GM18498 (cell line): Measurements from ENCODE around the gene RAB10.
"Not testable (repeated sequence)": the region's sequence is repeated elsewhere in the genome, so short reads cannot be mapped to it uniquely, and the experiment has no call there.

ENCODE experiments used
- ATAC-seq: cut with Tn5 transposase; IDR thresholded peaks from one replicate; pipeline ENCODE4 v1.9.1; 2021; ENCODE audit warnings: mild to moderate bottlenecking, moderate library complexity; ENCODE audit not compliant: unreplicated experiment

RAB10 gene

DNA sequence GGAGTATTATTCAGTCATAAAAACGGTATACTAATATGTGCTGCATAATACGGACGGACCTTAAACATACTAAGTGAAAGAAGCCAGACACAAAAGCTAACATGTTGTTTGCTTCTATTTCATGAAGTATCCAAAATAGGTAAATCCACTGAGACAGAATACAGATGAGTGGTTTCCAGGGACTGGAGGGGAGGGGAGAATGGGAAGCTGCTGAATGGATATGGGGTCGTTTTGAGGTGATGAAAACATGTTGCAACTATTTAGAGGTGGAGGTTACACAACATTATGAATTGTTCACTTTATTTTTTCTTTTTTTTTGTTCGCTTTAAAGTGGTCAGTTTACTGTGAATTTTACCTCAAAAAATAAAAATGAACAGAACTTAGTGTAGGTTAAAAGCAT is 52.9 kb downstream of the RAB10 start:
- no peak for ATAC-seq

DNA sequence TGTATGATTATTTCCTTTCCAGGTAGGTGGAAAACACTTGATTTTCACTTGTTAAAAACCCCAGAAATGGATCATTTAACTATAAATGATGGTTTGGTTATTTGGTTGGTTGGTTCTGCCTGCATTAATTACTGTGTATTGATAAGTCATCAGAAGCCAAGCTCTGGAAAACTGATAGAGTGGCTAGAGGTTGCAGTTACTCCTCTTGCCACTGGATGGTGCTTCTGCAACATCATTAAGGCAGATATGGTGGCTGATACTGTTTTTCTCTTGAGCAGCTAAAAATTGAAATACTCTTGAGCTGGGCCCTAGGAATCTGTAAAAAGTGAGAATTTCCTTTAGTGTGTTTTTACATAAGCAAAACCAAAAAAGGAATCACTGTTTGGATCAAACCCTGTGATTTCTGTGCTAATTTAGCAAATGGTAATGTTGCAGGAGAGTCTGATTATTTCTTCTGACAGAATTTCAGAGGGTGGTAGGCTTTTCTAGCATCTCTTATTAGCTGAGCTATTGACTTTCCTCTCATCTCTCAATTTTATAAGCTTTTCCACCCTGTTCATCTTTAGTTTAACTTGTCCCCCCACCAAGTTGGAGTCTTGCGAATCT is 54.3 kb downstream of the RAB10 start:
- ATAC-seq, result no peak

DNA sequence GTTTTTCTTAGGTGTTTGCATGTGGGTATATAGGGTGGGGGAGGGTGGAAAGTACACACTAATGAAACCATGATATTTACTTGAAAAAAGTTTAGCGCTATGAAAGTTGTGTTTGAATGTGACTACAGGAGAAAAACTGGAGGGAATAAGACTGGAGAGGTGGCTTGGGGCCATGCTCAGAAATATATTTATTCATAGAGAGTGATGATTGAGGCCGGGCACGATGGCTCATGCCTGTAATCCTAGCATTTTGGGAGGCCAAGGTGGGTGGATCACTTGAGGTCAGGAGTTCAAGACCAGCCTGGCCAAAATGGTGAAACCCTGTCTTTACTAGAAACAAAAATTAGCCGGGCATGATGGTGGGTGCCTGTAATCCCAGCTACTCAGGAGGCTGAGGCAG is 55.0 kb downstream of the RAB10 start:
- not testable (repeated sequence) for ATAC-seq

DNA sequence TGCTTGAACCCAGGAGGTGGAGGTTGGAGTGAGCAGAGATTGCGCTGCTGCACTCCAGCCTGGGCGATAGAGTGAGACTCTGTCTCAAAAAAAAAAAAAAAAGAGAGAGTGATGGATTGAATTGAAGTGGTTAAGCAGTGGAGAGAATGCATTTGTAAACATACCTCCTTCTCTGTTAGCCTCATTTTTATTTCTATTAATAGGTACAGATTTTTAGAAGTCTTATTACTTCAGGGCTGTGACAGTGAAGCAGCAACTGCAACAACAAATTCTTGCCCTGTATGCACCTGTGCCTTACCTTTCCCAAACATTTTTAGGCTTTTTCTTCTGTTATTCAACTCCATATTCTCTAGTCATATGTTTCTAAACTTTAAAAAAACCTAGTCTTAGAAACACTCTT is 55.5 kb downstream of the RAB10 start:
- no peak for ATAC-seq

DNA sequence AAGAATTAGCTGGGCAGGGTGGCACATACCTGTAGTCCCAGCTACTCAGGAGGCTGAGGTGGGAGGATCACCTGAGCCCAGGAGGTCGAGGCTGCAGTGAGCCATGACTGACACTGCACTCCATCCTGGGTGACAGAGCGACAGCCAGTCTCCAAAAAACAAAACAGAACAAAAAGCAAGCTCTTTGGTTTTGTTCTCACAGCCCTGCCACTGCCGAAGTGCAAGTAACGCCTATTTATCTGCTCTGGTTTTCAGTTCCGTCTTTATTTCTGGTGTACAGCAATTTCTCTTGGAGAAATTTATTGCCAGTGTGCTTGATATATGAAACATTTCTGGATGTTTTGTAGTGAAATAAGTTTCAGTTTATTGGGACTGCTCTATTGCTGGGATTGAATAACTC is 61.9 kb downstream of the RAB10 start:
- ATAC-seq, result no peak

DNA sequence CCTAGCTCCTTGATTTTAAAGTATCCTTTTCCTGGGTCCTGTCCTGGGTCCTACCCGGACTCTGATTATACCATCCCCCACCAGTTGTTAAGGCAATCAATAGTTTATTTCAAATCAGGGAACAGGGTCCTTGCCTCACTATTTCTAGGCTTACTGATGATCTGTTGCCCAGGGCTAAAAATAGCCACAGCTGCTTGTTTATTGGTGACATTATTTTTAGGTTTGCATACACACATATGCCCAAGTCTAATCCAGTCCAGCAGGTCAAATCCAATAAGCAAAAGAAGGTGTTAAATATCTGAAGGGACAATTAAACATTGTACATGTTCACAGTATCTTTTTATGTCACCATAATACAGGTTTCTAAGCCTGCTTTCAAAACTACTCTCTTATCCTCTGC is 66.0 kb downstream of the RAB10 start:
- ATAC-seq, result no peak

DNA sequence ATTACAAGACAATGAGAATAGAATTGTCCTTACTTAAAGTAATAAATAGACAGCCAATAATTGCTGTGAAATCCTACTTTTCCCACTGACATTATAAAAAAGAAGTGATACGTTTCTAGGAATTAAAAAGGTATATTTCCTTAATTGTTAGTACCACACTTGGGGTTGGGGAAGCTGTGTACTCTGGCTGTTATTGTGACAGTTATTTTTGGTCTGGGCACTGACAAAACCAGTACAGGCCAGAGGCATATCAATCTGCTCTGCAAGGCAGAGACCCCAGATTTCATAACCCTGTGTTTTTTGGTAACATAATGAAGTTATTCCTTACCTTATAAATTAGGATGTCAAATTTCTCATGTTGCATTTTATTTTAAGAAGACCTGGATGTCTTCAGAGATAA is 66.5 kb downstream of the RAB10 start:
- ATAC-seq, result no peak

DNA sequence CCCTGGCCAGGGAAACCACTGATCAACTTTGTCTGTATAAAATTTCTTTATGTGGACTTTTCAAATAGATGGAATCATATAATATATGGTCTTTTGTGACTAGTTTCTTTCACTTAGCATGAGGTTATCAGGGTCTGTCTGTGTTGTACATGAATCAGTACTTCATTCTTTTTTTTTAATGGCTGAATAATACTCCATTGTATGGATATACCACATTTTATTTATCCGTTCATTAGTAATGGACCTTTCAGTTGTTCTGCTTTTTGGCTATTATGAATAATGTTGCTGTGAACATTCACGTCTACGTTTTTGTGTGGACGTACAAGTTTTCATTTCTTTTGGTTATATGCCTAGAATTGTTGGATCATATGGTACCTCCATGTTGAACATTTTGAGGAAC is 69.9 kb downstream of the RAB10 start:
- no peak for ATAC-seq

DNA sequence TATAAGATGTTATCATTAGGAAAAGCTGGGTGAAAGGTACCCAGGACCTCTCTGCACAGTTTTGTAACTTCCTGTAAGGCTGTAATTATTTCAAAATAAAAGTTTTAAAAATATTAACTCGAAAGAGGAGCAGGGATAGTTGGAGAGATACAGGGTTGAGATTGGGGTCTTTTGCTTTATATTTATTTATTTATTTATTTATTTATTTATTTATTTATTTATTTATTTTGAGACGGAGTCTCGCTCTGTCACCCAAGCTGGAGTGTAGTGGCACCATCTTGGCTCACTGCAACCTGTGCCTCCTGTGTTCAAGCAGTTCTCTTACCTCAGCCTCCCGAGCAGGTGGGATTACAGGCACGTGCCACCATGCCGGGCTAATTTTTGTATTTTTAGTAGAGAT is 74.8 kb downstream of the RAB10 start:
- not testable (repeated sequence) for ATAC-seq

DNA sequence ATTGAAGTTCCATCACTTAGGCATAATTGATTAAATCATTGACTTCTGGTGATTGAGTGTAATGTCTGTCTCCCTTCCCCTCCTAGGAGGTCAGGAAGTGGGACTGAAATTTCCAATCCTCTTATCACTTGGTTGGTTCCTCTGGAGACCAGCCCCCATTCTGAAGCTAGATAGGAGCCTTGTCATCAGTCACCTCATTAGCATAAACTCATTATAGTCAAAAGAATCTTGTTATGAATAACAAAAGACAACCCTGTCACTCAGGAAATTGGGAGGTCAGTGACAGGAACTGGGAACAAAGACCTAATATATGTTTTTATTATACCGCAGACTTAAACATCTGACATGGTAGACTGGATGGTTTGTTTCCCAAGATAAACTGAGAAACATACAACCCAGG is 78.3 kb downstream of the RAB10 start:
- no peak for ATAC-seq

DNA sequence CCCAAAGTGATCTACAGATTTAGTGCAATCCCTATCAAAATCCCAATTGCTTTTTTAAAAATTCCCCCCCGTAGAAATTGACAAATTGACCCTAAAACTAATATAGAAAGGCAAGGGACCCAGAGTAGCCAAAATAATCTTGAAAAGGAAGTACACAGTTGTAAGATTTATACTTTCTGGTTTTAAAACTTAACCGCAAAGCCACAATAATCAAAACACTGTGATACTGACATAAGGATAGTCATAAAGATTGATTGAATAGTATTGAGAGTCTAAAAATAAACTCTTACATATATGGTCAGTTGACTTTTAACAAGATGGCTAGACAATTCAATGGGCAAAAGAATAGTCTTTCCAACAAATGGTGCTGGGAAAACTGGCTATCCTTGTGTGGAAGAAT is 80.3 kb downstream of the RAB10 start:
- ATAC-seq, result no peak

DNA sequence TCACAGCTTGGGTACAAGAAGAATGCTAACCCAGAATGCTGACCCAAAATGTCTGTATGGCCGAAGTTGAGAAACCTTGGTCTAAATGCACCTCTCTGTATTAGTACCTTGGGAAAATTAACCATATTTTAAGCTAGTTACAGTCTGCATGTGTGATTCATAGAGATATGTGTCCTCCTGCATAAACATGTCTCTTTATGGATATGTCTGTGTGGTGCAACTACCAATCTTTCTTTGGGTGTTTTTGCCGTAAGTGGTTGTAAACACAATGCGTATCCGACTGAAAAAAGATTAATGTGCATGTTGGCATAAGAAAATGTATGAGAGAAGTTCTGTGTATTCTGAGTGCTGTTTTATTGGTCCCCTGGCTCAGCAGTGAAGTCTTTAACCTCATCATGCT is 84.8 kb downstream of the RAB10 start:
- no peak for ATAC-seq

DNA sequence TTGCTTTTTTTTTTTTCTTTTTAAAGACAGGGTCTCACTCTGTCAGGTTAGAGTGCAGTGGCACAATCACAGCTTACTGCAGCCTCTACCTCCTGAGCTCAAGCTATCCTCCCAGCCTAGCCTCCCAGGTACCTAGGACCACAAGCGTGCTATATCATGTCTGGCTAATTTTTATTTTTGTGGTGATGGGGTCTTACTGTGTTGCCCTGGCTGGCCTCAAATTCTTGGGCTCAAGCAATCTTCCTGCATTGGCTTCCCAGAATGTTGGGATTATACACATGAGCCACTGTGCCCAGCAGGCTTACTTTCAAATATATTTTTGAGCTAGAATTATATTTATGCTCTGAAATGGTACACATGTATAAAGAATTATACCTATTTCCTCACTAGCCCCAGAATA is 85.6 kb downstream of the RAB10 start:
- ATAC-seq, result no peak

DNA sequence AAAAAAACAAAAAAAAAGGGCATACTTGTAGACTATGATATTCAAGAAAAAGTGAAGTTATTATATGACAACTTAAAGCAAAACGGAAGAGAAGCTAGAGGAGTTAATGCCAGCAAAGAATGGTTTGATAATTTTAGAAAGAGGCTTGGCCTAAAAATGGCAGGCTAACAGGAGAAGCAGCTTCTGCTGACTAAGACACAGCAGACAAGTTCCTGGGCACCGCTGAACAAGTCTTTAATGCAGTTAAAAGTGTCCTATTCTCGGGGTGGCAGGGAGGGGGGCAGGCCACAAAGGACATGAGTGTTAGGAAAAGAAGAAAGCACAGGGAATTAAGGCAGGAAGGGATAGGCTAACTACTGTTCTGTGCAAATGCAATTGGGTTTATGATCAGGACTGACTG is 88.7 kb downstream of the RAB10 start:
- no peak for ATAC-seq

DNA sequence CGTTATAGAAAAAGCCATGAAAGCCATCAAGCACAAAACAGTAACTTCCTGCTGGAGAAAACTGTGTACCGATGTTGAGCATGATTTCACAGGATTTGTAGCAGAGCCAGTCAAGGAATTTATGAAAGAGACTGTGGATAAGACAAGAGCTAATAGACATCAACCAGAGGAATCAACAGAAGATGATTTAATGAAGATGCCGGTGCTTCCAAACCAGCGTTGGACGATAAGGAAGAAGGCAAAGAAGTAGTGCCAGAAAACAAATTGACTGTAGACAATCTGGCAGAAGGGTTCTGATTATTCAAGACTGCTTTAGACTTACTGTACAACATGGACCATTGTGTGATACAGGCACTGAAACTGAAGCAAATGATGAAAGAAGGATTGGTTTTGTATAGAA is 89.5 kb downstream of the RAB10 start:
- ATAC-seq, result no peak

DNA sequence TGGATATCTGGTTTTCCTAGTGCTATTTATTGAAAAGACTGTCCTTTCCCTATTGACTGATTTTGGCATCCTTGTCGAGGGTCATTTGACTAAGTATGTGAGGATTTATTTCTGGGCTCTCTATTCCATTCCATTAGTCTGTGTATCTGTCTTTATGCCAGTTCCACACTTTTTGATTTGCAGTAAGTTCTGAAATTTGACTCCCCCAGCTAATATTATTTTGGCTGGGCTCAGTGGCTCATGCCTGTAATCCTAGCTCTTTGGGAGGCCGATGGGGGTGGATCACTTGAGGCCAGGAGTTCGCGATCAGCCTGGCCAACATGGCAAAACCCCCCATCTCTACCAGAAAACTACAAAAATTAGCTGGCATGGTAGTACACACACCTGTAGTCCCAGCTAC is 92.2 kb downstream of the RAB10 start:
- no peak for ATAC-seq

DNA sequence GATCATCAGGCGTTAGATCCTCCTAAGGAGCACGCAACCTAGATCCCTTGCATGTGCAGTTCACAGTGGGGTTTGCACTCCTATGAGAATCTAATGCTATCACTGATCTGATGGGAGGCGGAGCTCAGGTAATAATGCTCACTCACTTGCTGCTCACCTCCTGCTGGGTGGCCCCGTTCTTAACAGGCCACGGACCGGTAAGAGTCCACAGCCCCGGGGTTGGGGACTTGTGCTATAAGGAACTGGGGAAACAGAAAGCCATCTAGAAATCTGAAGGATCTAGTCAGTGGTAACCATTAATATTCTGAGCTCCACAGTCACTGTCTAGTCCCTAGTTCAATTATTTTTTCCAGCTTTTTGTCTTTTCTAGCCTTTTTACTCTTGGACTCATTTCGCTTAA is 94.3 kb downstream of the RAB10 start:
- no peak for ATAC-seq

DNA sequence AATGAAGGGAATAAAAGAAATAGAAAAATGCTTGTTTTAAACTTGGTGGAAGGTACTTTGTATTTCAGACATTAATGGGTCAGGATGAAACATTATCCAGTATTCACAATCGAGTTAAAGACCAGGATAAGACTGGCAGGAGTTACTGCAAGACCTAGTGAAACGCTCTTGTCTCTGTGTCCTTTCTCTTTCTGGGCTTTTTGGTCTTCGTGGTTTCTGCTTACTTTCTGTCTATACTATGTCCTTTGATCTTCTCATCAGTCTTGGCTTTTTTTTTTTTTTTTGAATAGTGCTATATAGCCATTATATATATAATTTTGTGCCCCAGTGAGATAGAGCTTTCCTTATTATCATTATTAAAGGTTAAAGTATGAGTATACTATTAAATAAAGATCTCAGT is 96.9 kb downstream of the RAB10 start:
- no peak for ATAC-seq

DNA sequence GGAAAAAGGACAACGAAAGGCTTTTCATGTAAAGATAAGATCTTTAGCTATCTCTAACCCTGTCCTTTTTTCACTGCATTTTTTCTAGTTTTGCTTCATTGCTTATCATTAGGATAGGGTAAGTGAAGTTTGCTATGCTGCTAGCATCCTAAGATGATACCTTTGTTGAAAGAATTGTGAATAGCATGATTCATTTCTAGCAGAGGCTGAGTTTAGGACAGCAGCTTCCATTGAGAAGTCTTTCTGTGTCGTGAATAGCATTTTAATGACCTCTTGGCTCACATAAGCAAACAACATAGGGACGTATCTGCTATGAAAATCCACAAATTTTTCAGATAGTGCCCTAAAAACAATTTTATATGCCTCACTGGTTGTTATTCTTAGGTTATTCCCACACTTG is 102.6 kb downstream of the RAB10 start:
- no peak for ATAC-seq

DNA sequence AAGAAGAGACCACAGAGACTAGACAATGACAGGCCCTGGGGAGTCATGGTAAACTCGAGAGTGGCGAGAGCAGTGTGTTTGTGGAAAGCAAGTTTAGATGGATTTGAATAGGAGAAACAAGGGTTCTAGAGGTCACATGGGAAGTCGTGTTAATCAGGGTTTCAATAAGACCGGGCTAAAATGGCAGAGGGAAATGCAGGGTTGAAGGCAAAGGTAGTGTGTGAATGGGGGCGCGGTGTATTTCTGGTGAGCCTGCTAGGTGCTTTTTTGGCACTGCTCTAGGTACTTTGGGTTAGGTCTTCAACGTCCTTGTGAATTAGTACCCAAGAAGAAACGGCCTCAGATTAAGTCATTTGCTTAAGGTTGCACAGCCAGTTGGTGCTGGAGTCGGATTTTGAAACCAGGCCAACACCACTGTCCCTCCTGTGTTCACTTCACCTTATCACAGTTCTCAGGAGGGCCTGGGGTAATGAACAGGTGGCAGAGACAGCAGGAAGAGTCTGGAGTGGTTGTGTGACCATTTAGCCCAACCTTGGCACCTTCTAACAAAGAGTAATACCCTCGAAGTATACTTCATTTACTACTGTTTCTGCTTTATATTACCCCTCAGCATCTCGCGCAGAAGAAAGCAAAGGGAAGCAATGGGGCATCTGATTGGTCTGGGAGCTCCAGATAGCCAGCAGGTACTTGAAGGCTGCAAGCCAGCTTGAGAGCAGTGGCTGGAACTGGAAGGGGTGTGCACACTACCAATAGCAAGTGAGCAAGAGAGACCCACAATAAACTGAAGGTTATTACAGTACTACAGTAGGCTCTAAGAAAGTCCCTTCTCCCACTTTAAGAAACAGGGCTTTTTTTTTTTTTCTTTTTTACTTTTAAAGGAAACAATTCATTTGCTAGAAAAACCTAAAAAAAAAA is 105.6 kb downstream of the RAB10 start:
- no peak for ATAC-seq

DNA sequence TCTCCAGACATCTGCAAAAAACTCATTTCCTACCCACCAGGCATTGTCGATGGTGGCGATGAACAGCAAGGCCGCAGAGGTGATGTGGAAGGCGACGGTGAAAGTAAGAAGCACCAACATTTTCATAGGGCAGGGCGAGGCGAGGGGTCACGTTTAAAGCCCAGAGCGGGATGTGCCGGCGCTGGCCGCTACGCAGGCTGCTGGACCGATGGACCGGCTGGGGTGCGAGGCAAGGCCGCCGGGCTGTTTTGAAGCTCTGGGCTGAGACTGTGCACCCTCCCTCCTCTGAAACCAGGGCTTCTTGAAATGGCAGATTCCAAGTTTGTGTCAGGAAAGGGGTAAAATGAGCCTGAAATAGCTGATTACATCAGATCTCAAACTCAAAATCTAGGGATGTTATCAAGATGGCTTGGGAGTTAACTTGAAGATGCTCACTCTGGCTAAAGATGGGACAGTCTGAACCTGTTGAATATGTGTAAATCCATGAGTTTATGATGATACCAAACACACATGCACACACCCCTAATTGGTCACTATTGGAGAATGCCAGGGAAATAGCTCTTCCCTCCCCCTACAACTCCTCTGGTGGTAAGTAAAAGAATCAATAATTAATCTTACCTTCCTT is 107.4 kb downstream of the RAB10 start:
- no peak for ATAC-seq

DNA sequence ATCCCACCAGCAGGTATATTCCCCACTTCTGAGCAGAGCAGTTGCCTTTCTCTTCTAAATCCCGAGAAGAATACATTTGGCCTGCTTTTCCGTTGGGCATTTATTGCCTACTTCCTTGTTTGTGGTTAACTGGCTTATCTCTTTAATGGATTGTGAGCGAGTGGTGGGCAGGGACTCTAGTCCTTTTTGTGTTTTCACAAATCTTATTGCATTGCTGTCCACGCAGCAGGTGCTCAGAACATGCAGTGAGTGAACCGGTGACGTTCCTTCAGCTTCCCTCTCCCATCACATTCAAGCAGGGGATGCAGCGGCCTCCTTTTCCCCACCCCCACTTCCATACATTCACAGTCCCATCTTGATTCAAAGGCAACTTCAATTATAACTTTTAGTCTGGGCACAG is 110.1 kb downstream of the RAB10 start:
- ATAC-seq, result no peak
